ENCODE measurements around the gene DLST. TPM values are rescaled to one million over a fixed set of nuclear protein-coding genes. Genes with fewer than 3 reads are reported as not detected.

The DLST gene
- polyA plus RNA-seq, 1 of the 3 experiments (the other 2 are of a cell fraction): 92.3 TPM

- peak within 1 kb of the TSS; percentile 52 to 61 for H3K4me3 ChIP-seq (ENCODE audit: low read depth in 2 of 2, low read length in 1 of 2)
- H3F3A ChIP-seq (replicated peaks; ENCODE audit: insufficient read depth): no peaks in the 10 kb centered on the region
- ChIA-PET CTCF (interaction anchor here (1.2 to 2.7 kb wide), 10 partner anchors 12 to 181 kb away, joined by 3 to 17 read pairs (median 6); no protein-coding TSS in a partner anchor), POLR2A (interaction anchor here (0.6 to 1.9 kb wide), 6 partner anchors 12 to 173 kb away, joined by 3 to 7 read pairs (median 4); partner anchors contain the start of gene ZC2HC1C)
- TF ChIP-seq TAF1 (IDR thresholded peaks at IDR 0.05; ENCODE audit: borderline replicate concordance, low read depth, low read length): no peak
- TF ChIP-seq USF1 (IDR thresholded peaks at IDR 0.05; ENCODE audit: borderline replicate concordance, low read depth): no peak
- TF ChIP-seq REST (IDR thresholded peaks at IDR 0.05; ENCODE audit: low read depth, low read length): no peak
- TF ChIP-seq MAX (IDR thresholded peaks at IDR 0.05; ENCODE audit: low read depth): no peak
- no peak for TF ChIP-seq GATA2 (CRISPR knock-in tag; IDR thresholded peaks at IDR 0.05)
- no peak for TF ChIP-seq TCF12 (IDR thresholded peaks at IDR 0.05)
- TF ChIP-seq RCOR1 (IDR thresholded peaks at IDR 0.05; ENCODE audit: low read length): peak; percentile 97
- no peak for TF ChIP-seq IRF3 (IDR thresholded peaks at IDR 0.05; ENCODE audit: low read depth, low read length)
- TF ChIP-seq FOSL2 (IDR thresholded peaks at IDR 0.05; ENCODE audit: borderline replicate concordance, low read depth): no peak
- TF ChIP-seq ZBTB33 (IDR thresholded peaks at IDR 0.05; ENCODE audit: borderline replicate concordance, low read depth): no peak
- TF ChIP-seq NRF1 (IDR thresholded peaks at IDR 0.05; ENCODE audit: low read depth, low read length): no peak
- peak; percentile 69; the same call in 1 of the 2 replicates for TF ChIP-seq MXI1 (IDR thresholded peaks at IDR 0.05; ENCODE audit: low read depth, low read length)
- TF ChIP-seq ELF1 (IDR thresholded peaks at IDR 0.05): no peak
- TF ChIP-seq CTCF (IDR thresholded peaks at IDR 0.05): no peak
- H3K36me3 ChIP-seq (replicated peaks in 1 of 2; ENCODE audit: control insufficient read depth in 1 of 2, insufficient read depth in 2 of 2, low read length in 1 of 2): no peaks in the 10 kb centered on the region
- H3K4me2 ChIP-seq: peak within 1 kb of the TSS; percentile 70
- peak within 1 kb of the TSS; percentile 36; the same call in 1 of the 2 replicates for H3K9ac ChIP-seq
- WGBS (ENCODE audit: low lambda C conversion rate): 13% methylated on average over 25 of the region's 51 CpGs
- H2AFZ ChIP-seq (ENCODE audit: low read depth): peak within 1 kb of the TSS; percentile 85; the same call in 1 of the 2 replicates
- H3K27me3 ChIP-seq (ENCODE audit: insufficient read depth): peaks cover 6% of the 10 kb centered on the region; the same call in 1 of the 2 replicates
- H4K20me1 ChIP-seq (ENCODE audit: insufficient read depth): no peaks in the 10 kb centered on the region
- no peaks in the 10 kb centered on the region for H3K9me3 ChIP-seq
- H3K9me2 ChIP-seq: no peaks in the 10 kb centered on the region
- peak; percentile 98 for DNase-seq
- no peak within 1 kb of the TSS for H3K27ac ChIP-seq (ENCODE audit: low read depth in 2 of 2, low read length in 1 of 2)
- no peaks in the 10 kb centered on the region for H3K79me2 ChIP-seq (ENCODE audit: insufficient read depth)
- no peaks in the 10 kb centered on the region; a peak in 1 of 4 replicates for H3K4me1 ChIP-seq (ENCODE audit: control insufficient read depth in 1 of 2, insufficient read depth in 2 of 2, low read depth in 1 of 2, low read length in 1 of 2)
Observed at GRCh38 chr14:74922752-74923401, 41.2 kb downstream of the DLST start, which contains the start of gene RPS6KL1. RPS6KL1 (minus strand) TSS chr14:74923260; CDS start chr14:74921541, 1,719 bp downstream.
